ENCODE measurements around the gene CACNA2D2. TPM values are rescaled to one million over a fixed set of nuclear protein-coding genes. Genes with fewer than 3 reads are reported as not detected.

The CACNA2D2 gene
- total RNA-seq, 2 experiments from 2014 or later = 0.60 to 0.62 TPM

DNA sequence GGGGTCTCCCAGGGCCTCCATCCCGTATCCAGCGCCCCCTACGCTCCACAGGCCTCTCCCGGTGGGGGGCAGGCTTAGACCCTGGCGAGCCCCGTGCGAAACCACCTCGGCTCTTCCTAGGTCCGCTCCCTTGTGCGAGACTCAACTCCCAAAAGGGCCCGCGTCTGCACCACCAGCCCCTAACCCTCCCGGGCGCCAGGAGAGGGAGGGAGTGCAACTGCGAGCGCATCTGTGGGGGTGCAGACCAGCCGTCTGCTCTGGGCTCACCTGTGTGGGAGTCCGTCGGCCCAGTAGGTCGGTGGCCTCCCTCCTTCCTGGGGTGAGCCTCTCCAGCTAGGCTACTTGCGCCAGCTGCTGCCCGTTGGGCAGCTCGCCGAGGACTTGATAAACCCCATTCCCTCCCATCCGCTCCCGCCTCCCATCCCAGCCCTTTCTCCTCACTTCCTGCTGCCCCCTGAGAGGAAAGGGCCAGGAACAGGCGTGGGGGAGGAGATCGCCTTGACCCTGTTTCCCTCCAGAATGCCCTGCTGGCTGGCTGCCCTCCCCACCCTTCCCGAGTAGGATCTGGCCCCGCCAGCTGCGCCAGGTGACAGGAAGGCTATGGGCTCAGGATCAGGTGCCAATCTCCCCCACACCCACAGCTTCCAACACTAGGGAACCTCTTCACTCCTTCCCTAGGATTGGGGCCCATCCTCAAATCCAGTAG lies 180.9 kb downstream of the CACNA2D2 start, which contains the start of gene HYAL2:
Gene HYAL2, minus strand, starts transcription at position 360 of the 706 bp plus-strand sequence. CDS start 2,256 bp downstream, outside the sequence.
- H3K27ac Mint-ChIP-seq = peak within 1 kb of the TSS; percentile 97
- H3K27me3 Mint-ChIP-seq = no peaks in the 10 kb centered on the region
- ChIA-PET POLR2A (no interaction called here), CTCF (interaction anchor here (1.5 to 4.2 kb wide), 5 partner anchors 9 to 27 kb away, joined by 5 to 52 read pairs (median 7); partner anchors contain the start of genes HYAL3 and NAA80)
- H3K9me3 Mint-ChIP-seq = no peaks in the 10 kb centered on the region
- no peaks in the 10 kb centered on the region for H3K36me3 Mint-ChIP-seq (ENCODE audit: low read depth)
- peak; percentile 5 for DNase-seq
- H3K4me3 Mint-ChIP-seq = peak within 1 kb of the TSS; percentile 75
- peaks cover 39% of the 10 kb centered on the region for H3K4me1 Mint-ChIP-seq

DNA sequence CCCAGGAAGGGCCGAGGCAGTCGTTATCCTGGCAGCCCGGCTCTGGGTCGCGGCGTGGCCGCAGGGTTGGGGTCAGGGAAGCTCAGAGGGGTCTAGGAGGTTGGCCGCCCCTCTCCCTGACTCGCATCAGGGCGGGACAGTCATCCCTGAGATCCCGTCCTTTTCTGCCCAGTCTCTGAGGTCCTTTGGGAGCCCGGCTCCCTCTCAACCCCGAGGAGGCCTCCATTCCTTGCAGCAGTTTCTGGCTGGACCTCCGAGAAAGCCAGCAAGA lies 181.4 kb downstream of the CACNA2D2 start:
- H3K36me3 Mint-ChIP-seq (ENCODE audit: low read depth) = no peaks in the 10 kb centered on the region
- no peaks in the 10 kb centered on the region for H3K9me3 Mint-ChIP-seq
- no peak overlapping the region for H3K27ac Mint-ChIP-seq
- no peak for DNase-seq
- no peaks in the 10 kb centered on the region for H3K27me3 Mint-ChIP-seq
- peaks cover 39% of the 10 kb centered on the region for H3K4me1 Mint-ChIP-seq
- POLR2A ChIA-PET = interaction anchor here (0.7 kb wide), 1 partner anchor 23 kb away, joined by 3 read pairs; the partner anchor contains the start of gene ZMYND10
- CTCF ChIA-PET = interaction anchor here (1.7 to 4.2 kb wide), 4 partner anchors 8 to 27 kb away, joined by 5 to 52 read pairs (median 13); partner anchors contain the start of genes HYAL3 and NAA80
- peak overlapping the region; percentile 75 for H3K4me3 Mint-ChIP-seq

GRCh38 chr3:50321336-50322114 lies 181.9 kb downstream of the CACNA2D2 start:
- Mint-ChIP-seq H3K27me3 (no peaks in the 10 kb centered on the region), H3K4me1 (peaks cover 40% of the 10 kb centered on the region), H3K27ac (peak overlapping the region; percentile 97), H3K9me3 (no peaks in the 10 kb centered on the region), H3K36me3 (ENCODE audit: low read depth) (peaks cover under 1% of the 10 kb centered on the region), H3K4me3 (peak overlapping the region; percentile 75)
- peak; percentile 86 for DNase-seq
- ChIA-PET POLR2A (interaction anchor here (0.6 to 0.7 kb wide), 2 partner anchors 24 to 38 kb away, joined by 3 read pairs; partner anchors contain the start of gene ZMYND10), CTCF (interaction anchor here (1.4 to 4.2 kb wide), 3 partner anchors 13 to 26 kb away, joined by 5 to 52 read pairs (median 7); partner anchors contain the start of genes HYAL3 and NAA80)

- peak overlapping the region; percentile 83 for H3K27ac Mint-ChIP-seq
- peaks cover 4% of the 10 kb centered on the region for H3K36me3 Mint-ChIP-seq (ENCODE audit: low read depth)
- POLR2A ChIA-PET = interaction anchor here (0.6 kb wide), 1 partner anchor 37 kb away, joined by 3 read pairs; no protein-coding TSS in a partner anchor
- DNase-seq = peak; percentile 65
- peak overlapping the region; percentile 82 for H3K4me3 Mint-ChIP-seq
- peaks cover 45% of the 10 kb centered on the region for H3K4me1 Mint-ChIP-seq
- H3K27me3 Mint-ChIP-seq = no peaks in the 10 kb centered on the region
- no peaks in the 10 kb centered on the region for H3K9me3 Mint-ChIP-seq
- CTCF ChIA-PET = interaction anchor here (0.7 to 4.2 kb wide), 4 partner anchors 14 to 26 kb away, joined by 4 to 52 read pairs (median 6); partner anchors contain the start of genes HYAL3 and NAA80
Observed at GRCh38 chr3:50320853-50321335, 182.5 kb downstream of the CACNA2D2 start.

DNA sequence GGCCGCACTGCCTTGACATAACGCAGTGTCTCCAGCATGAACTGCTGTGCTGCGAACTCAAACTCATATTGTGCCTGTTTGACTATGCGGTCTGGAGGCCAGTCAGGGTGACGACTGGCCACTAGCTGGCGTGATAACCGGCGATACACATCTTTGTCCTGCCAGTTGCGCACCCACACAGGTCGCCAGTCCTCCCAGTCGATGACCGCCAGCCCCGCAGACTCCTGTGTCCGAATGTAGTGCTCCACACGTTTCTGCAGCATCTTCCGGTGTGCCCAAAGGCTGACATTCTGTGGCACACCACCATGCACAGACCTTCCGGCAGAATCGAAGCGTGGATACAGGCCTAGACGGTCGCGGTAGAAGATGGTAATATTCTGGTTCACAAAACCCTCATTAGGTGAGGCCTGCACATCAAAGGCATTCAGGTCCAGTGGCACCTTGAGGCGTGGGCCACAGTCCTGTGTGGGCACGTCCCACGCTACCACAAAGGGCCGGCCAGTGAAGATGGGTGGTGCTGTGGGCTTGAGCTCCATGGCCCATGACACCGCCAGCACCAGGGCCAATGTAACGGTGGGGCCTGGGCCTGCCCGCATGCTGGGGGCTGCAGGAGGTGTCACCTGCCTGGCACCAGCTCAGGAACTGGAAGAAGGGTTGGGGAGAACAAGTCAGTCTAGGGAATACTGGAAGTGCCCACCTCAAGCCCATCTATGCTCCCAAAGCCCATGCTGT lies 183.4 kb downstream of the CACNA2D2 start:
- CTCF ChIA-PET = interaction anchor here (0.7 to 1.4 kb wide), 4 partner anchors 13 to 28 kb away, joined by 3 to 7 read pairs (median 4); partner anchors contain the start of genes HYAL3, IFRD2 and NAA80

DNA sequence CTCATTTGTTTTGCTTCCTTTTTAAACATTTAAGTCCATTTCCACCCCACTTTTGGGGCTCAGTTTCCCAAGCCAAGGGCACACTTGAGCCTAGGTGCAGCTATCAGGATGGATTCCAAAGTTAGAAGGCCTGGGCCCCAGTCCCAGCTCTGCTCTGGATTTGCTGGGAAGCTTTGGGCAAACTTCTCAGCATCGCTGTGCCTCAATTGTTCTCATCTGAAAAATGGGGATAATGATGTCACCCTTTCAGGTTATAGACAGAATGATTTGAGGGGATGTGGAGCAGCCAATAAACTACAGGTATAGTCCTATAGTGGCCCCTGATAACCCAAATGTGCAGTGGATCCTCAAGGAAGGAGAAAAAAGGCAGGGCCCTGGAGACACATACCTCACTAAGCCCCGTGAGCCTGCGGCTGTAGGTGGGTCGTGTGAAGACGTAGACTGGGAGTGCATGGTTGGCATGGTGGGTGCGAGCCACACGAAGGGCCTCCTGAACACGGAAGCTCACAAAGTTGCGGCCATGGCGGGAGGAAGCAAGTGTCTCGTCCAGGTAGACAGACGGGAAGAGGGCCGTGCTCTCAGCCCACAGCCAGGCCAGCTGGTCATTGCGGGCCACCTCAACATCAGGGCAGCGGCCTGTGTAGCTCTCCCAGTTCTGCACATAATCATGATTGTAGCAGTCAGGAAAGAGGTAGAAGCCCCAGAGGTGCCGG lies 184.1 kb downstream of the CACNA2D2 start:
- no peaks in the 10 kb centered on the region for H3K27me3 Mint-ChIP-seq
- no peaks in the 10 kb centered on the region for H3K9me3 Mint-ChIP-seq
- H3K36me3 Mint-ChIP-seq (ENCODE audit: low read depth) = peaks cover 4% of the 10 kb centered on the region
- no peak overlapping the region for H3K27ac Mint-ChIP-seq
- H3K4me3 Mint-ChIP-seq = peak overlapping the region; percentile 12
- peaks cover 46% of the 10 kb centered on the region for H3K4me1 Mint-ChIP-seq
- DNase-seq = no peak
- ChIA-PET POLR2A (no interaction called here), CTCF (interaction anchor here (0.7 to 1.9 kb wide), 5 partner anchors 11 to 125 kb away, joined by 3 to 6 read pairs (median 5); partner anchors contain the start of gene IFRD2)

More for the DNA sequence above, 183.4 kb downstream of the CACNA2D2 start:
- Mint-ChIP-seq H3K4me3 (peak overlapping the region; percentile 82), H3K27ac (peak overlapping the region; percentile 83), H3K9me3 (no peaks in the 10 kb centered on the region), H3K27me3 (no peaks in the 10 kb centered on the region), H3K4me1 (peaks cover 48% of the 10 kb centered on the region), H3K36me3 (ENCODE audit: low read depth) (peaks cover 4% of the 10 kb centered on the region)
- POLR2A ChIA-PET = no interaction called here
- no peak for DNase-seq

- H3K27ac Mint-ChIP-seq = no peak overlapping the region
- no peaks in the 10 kb centered on the region for H3K27me3 Mint-ChIP-seq
Observed at GRCh38 chr3:50318615-50319014, 184.8 kb downstream of the CACNA2D2 start.

DNA sequence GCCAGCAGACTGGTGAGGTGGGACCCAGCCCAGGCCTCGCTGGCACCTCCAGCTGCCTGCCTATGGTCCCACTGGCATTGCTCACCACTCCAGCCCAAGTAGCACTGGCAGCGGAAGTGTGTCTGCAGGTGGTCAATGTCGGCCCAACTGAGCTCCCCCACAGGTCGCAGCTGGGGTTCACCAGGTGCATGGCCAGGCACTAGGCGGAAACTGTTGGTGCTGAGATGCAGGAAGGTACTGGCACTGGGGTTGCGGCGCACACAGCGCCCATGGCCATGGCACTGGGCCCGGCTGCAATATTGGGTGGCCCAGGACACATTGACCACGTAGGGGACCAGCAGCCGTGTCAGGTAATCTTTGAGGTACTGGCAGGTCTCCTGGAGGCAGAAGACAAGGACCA lies 185.3 kb downstream of the CACNA2D2 start:
- Mint-ChIP-seq H3K27me3 (no peaks in the 10 kb centered on the region), H3K27ac (no peak overlapping the region), H3K9me3 (no peaks in the 10 kb centered on the region), H3K4me1 (peaks cover 43% of the 10 kb centered on the region), H3K4me3 (no peak overlapping the region), H3K36me3 (ENCODE audit: low read depth) (peaks cover 4% of the 10 kb centered on the region)
- POLR2A ChIA-PET = no interaction called here
- DNase-seq = no peak
- CTCF ChIA-PET = interaction anchor here (1.5 to 1.9 kb wide), 4 partner anchors 10 to 18 kb away, joined by 5 to 14 read pairs (median 6); partner anchors contain the start of gene TUSC2

More at GRCh38 chr3:50318615-50319014, 184.8 kb downstream of the CACNA2D2 start:
- Mint-ChIP-seq H3K4me1 (peaks cover 47% of the 10 kb centered on the region), H3K36me3 (ENCODE audit: low read depth) (peaks cover 4% of the 10 kb centered on the region), H3K4me3 (peak overlapping the region; percentile 4), H3K9me3 (no peaks in the 10 kb centered on the region)
- ChIA-PET CTCF (interaction anchor here (0.8 to 1.9 kb wide), 6 partner anchors 9 to 124 kb away, joined by 4 to 14 read pairs (median 5); partner anchors contain the start of gene TUSC2), POLR2A (no interaction called here)
- DNase-seq = no peak

- H3K9me3 Mint-ChIP-seq = no peaks in the 10 kb centered on the region
- no peak for DNase-seq
- ChIA-PET CTCF (interaction anchor here (1.1 to 1.9 kb wide), 5 partner anchors 9 to 18 kb away, joined by 3 to 14 read pairs (median 5); partner anchors contain the start of genes HYAL1, HYAL3, NAA80 and TUSC2), POLR2A (no interaction called here)
- H3K4me3 Mint-ChIP-seq = no peak overlapping the region
- H3K27me3 Mint-ChIP-seq = no peaks in the 10 kb centered on the region
- H3K36me3 Mint-ChIP-seq (ENCODE audit: low read depth) = peaks cover 4% of the 10 kb centered on the region
- peaks cover 39% of the 10 kb centered on the region for H3K4me1 Mint-ChIP-seq
- H3K27ac Mint-ChIP-seq = peak overlapping the region; percentile 89
Observed at GRCh38 chr3:50317300-50317699, 186.1 kb downstream of the CACNA2D2 start.

DNA sequence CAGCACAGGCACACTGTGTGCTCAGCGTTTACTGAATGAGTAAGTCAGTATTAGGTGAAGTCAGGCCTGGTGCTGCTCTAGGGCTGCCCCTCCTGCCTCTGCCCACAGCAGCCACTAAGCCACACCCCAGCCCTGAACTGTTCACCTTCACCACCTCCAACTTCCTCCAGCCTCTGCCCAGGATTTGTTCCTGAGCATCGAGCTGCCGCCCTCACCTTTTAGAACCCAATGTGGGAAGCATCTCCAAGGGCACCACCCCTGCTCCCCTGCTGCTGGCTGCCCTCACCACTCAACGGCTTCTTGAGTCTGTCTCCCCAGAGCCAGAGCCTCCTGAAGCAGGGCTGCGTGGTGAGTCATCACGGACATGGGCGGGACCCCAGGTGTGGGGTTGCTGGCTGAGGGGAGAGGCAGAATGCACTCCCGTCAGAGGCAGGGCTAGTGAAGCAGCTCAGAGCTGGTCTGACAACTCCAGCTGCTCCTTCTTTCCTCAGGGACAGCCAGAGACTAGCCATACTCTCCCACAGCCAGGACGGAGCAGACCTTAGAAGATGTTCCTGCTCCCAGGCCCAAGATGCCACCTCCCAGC lies 186.7 kb downstream of the CACNA2D2 start:
- ChIA-PET CTCF (interaction anchor here (1.1 to 1.9 kb wide), 3 partner anchors 11 to 18 kb away, joined by 3 to 14 read pairs (median 4); partner anchors contain the start of genes HYAL1, HYAL3, NAA80 and TUSC2), POLR2A (no interaction called here)
- H3K9me3 Mint-ChIP-seq = no peaks in the 10 kb centered on the region
- H3K27me3 Mint-ChIP-seq = no peaks in the 10 kb centered on the region
- peak overlapping the region; percentile 89 for H3K27ac Mint-ChIP-seq
- peaks cover 4% of the 10 kb centered on the region for H3K36me3 Mint-ChIP-seq (ENCODE audit: low read depth)
- H3K4me3 Mint-ChIP-seq = peak overlapping the region; percentile 35
- H3K4me1 Mint-ChIP-seq = peaks cover 39% of the 10 kb centered on the region
- DNase-seq = peak; percentile 66

DNA sequence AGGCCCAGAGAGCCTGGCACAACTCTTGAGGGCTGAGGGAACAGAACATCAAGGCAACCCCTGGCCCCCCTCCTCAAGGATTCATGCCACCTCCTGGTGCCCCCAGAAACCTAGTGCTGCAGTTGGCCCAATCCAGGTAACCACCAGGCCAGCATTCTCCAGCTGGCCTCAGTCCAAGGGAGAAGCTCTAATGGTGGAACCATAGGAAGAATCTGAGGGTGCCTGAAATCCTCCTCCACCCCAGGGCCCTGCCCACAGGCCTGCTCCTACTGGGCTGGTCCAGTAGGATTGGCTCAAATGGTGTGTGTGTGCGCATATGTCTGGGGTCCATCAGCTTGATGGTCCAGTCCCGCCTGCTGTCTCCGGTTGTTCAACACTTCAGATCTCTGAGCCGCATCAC lies 188.6 kb downstream of the CACNA2D2 start:
- Mint-ChIP-seq H3K9me3 (no peaks in the 10 kb centered on the region), H3K4me1 (peaks cover 30% of the 10 kb centered on the region), H3K27me3 (no peaks in the 10 kb centered on the region), H3K36me3 (ENCODE audit: low read depth) (peaks cover 4% of the 10 kb centered on the region), H3K4me3 (no peak overlapping the region), H3K27ac (no peak overlapping the region)
- ChIA-PET POLR2A (no interaction called here), CTCF (interaction anchor here (1.0 to 2.8 kb wide), 8 partner anchors 8 to 23 kb away, joined by 3 to 12 read pairs (median 6); partner anchors contain the start of genes HYAL2, HYAL3, IFRD2 and NAA80)
- DNase-seq = no peak

Measured in activated CD4-positive, alpha-beta T cell treated with anti-CD3 and anti-CD28 coated beads, Interleukin-2, amount 10 ng/mL, durations not matched to agents 7 days and 5 days (primary cell).